ENCODE measurements around the gene LILRA1. TPM values are rescaled to one million over a fixed set of nuclear protein-coding genes. Genes with fewer than 3 reads are reported as not detected.

LILRA1 gene
- total RNA-seq: not detected in 2 replicates

GRCh38 chr19:54593445-54593844 is at the start of gene LILRA1:
Gene LILRA1, plus strand, starts transcription at chr19:54593632. Its CDS starts 613 bp downstream, at chr19:54594245.

DNA sequence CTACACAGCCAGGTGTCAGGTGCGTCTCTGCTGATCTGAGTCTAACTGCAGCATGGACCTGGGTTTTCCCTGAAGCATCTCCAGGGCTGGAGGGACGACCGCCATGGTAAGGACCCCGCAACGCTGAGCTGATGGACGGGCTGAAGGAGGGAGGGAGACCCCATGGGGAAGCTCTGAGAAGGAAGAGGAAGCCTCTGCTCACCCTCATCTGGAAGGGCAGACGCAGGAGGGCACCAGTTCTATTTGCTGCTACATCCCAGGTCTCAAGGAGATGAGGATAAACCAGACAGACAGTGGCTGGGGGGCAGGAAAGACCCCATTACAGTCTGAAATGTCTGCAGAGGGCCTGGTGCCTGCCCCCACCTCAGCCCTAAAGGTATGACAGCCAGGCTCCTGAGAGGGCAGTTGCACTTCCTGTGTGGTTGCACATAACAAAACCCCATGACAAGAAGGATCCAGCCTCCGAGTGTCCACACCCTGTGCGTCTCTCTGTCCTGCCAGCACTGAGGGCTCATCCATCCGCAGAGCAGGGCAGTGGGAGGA is 20.0 kb upstream of the LILRA1 start, which contains the start of gene LILRA2:
TSS of gene LILRA2 (plus strand) at position 461 of the 543 bp plus-strand sequence. CDS start 89 bp downstream, outside the sequence.

GRCh38 chr19:54630262-54630661 is 36.8 kb downstream of the LILRA1 start, which contains the start of gene LILRB1:
Gene LILRB1, plus strand, starts transcription at chr19:54630484. Its CDS starts 590 bp downstream, at chr19:54631074.

Small RNAs within 50 kb of the gene (small RNA-seq; reads per million reads assigned to genes)
- not detected for gene AC245036.2
- gene AC245036.3: not detected
- not detected for gene MIR8061

Other genes with a start within 250 kb of the LILRA1 start
- 0.16 TPM in 1 of 2 replicates, not detected in the other for gene LAIR1, start 228.7 kb upstream of the LILRA1 start, total RNA-seq
- not detected in 2 replicates for gene TTYH1, start 178.2 kb upstream of the LILRA1 start, total RNA-seq
- gene LENG8, start 144.4 kb upstream of the LILRA1 start, total RNA-seq: 79.0 and 79.4 TPM in 2 replicates
- 16.9 and 20.6 TPM in 2 replicates for gene LENG9, start 129.9 kb upstream of the LILRA1 start, total RNA-seq
- 32.1 and 36.8 TPM in 2 replicates for gene CDC42EP5, start 120.3 kb upstream of the LILRA1 start, total RNA-seq
- not detected in 2 replicates for gene LAIR2, start 90.8 kb upstream of the LILRA1 start, total RNA-seq
- gene LILRA2, start 19.8 kb upstream of the LILRA1 start, total RNA-seq: not detected in 2 replicates
- gene LILRB1, start 36.9 kb downstream of the LILRA1 start, total RNA-seq: not detected in 2 replicates
- not detected in 2 replicates for gene LILRB4, start 69.4 kb downstream of the LILRA1 start, total RNA-seq
- gene KIR3DL3, start 130.8 kb downstream of the LILRA1 start, total RNA-seq: not detected in 2 replicates
- not detected in 2 replicates for gene KIR2DL3, start 144.9 kb downstream of the LILRA1 start, total RNA-seq
- not detected in 2 replicates for gene KIR2DL1, start 176.2 kb downstream of the LILRA1 start, total RNA-seq
- not detected in 2 replicates for gene KIR2DL4, start 210.0 kb downstream of the LILRA1 start, total RNA-seq
- not detected in 2 replicates for gene KIR3DL1, start 222.8 kb downstream of the LILRA1 start, total RNA-seq
- gene KIR2DS4, start 239.0 kb downstream of the LILRA1 start, total RNA-seq: not detected in 2 replicates